MV-4-11 (cell line): ENCODE data around the gene OBI1.

Source experiments
- DNase-seq: peaks from one replicate; lab custom pipeline; 2025; lab: John Stamatoyannopoulos, UW

OBI1 gene

DNA sequence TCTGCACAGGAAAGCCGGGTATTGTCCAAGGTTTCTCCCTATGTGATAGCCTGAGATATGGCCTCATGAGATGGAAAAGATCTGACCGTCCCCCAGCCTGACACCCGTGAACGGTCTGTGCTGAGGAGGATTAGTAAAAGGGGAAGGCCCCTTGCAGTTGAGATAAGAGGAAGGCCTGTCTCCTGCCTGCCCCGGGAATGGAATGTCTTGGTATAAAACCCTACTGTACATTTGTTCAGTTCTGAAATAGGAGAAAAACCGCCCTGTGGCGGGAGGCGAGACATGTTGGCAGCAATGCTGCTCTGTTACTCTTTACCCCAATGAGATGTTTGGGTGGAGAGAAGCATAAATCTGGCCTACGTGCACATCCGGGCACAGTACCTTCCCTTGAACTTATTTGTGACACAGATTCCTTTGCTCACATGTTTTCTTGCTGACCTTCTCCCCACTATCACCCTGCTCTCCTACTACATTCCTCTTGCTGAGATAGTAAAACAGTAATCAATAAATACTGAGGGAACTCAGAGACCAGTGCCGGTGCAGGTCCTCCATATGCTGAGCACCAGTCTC is 11.8 kb downstream of the OBI1 start:
- peak; percentile 74 for DNase-seq

- no peak for DNase-seq
These were observed 20.7 kb downstream of the OBI1 start for GRCh38 chr13:78638216-78638615.

DNA sequence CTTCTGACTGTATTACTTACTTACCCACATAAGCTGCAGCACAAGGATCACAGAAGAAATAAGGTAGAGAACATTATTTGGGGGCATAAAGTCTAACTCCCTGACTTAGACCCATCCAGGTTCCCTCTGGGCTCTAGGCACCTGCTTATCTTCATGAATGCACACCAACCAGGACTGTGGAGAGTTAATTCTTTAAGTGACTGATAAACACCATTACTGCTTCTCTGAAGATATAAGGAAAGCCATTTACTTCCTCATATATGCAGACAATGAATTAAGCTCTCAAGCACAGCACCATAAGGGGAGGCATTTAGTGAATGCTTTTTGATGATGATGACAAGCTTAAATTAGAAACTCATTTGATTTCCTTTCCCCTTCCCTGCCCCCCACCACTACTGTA is 22.5 kb downstream of the OBI1 start:
- DNase-seq: no peak

- no peak for DNase-seq
These were observed 26.0 kb downstream of the OBI1 start for GRCh38 chr13:78632996-78633395.

DNA sequence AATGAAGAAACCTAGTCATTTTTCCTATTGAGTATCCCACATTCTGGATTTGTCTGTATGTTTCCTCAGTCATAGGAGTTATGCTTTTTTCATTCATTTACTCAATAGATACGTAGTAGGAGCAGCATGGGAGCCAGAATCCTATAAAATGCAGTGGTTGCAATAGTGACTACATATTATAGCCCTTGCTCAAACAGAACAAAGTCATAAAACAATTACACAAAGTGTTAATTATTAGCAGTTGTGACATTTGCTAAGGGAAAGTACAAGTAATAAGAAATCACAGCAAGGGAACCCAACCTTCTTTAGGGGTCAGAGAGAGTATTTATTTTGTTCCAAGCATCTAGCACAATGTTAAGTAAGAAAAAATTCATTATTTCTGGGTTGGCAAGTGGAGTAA is 27.9 kb downstream of the OBI1 start:
- DNase-seq: no peak

- no peak for DNase-seq
These were observed 28.4 kb downstream of the OBI1 start for GRCh38 chr13:78630511-78630910.

- DNase-seq: no peak
These were observed 33.6 kb downstream of the OBI1 start for GRCh38 chr13:78625384-78625783.

- DNase-seq: no peak
These were observed 35.8 kb downstream of the OBI1 start for GRCh38 chr13:78623132-78623531.

GRCh38 chr13:78620936-78621470 is 38.0 kb downstream of the OBI1 start:
- no peak for DNase-seq

DNA sequence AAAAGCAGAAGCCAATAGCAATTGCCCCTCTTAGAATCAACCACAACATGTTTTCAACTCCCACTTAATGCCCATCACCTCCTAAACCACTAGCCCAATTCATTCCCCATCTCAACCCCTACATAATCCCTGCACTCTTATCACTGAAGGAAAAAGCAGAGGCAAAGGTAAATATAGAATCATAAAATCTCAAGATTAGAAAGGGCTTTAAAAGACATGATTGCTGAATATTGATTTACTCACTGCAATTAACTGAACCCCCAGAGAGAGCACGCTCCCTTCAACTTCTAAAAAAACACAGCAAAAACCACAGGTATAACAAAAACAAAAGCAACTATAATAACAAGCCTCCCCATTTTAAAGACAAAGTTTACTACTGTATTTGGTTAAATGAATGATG is 40.5 kb downstream of the OBI1 start:
- no peak for DNase-seq

- no peak for DNase-seq
These were observed 47.9 kb downstream of the OBI1 start for GRCh38 chr13:78611040-78611439.

DNA sequence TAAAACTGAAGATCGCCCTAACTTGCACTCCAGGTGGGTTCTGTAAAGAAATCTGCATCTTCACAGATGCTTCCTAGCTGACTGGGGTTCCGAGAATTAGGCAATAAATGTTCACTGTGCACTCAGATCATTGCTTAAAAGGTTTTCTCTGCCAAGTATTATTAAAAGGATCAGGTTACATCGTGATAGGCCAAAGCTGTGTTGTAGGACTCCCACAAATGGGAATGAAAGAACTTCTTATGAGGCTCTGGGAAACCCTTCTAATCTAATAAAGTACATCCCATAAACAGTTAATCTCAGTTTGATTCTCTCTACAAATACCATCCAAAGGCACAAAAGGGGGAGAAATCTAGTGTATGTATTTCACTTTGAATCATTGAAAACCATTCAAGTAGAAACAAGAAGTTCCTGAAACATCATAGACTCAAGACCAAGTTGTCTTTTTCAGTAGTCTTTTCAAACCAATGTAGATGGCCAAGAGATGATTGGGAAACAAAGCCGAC is 48.5 kb downstream of the OBI1 start:
- DNase-seq: no peak

DNA sequence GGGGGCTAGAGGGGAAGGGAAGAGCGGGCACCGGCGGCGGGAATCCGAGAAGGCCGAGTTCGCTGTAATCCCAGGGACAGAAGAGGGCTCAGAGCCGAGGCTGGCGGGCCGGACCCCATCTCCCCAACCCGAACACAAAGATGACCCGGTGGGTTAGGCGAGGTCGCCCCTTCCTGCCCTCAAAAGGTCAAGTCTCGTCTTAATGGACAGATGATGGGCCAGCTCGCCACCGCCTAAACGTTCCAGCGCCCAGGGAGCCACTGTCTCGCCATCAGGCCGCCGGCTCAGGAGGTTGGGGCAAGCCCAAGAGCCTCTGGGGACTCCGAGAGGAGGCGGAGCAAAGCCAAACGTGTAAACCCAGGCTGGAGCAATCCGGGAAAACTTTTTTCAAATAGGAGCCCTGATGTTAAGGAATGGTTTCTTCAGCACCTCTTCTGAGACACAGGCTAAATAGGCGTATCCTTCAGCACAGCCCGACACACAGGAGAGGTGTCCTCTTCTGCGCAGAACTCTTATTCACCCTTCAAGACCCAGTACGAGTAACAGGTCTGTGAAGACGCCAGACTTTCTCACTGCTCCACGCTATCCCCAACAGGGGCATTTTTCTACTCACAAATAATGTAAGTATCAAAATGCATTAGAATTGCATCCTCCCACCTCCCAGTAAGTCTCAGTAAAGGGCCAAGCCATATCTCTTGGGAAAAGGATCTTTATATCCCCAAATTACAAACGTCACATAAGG is 49.3 kb downstream of the OBI1 start:
- no peak for DNase-seq

- no peak for DNase-seq
These were observed 50.1 kb downstream of the OBI1 start for GRCh38 chr13:78608688-78609463.

DNA sequence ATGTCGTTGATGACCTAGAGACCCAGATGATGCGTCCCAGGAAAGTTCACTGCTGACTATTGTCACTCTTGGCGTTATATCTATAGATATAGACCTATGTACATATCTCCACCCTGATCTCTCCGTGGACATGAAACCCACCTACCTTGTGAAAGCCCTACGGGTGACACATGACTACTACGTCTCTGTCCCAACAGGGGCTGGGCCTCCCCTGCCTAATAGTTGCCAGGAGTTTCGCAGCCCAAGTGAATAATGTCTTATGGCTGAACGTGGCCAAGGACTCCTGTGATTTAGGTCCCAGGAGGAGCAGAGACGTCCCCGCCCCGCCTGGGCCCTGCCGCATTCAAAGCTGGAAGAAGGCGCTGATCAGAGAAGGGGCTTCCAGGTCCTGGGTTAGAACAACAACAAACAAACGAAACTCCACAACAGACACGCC is 50.7 kb downstream of the OBI1 start:
- DNase-seq: no peak

DNA sequence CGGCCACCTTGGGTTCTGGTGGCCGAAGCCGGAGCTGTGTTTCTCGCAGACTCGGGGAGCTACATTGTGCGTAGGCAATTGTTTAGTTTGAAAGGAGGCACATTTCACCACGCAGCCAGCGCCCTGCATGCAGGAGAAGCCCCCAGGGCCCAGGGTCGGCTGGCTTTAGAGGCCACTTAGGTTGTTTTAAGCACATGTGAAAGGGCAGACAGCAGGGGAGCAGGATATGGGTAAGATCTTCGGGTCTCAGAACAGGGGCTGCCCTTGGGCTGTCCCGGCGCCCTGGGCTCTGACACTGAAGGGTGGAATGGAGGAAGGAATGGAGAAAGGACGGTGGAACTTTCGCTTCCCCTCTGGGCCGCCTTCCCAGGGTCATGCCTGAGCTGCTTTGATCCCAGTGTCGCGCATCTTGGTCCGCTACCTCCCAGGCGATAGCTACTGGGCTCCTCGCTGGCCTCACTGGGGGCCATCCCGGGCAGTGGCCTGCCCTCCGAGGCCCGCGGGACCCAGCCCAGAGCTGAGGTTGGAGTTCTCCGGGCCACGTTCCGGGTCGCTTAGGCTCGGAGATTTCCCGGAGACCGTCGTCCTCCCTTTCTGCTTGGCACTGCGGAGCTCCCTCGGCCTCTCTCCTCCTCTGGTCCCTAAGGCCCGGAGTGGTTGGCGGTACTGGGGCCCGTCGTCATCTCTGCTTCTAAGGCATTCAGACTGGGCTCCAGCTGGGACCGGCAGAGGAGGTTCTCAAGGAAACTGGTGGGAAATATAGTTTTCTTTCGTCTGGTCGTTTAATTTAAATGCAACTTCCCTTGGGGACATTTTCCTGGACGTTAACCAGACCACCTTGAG is 51.3 kb downstream of the OBI1 start:
- no peak for DNase-seq

DNA sequence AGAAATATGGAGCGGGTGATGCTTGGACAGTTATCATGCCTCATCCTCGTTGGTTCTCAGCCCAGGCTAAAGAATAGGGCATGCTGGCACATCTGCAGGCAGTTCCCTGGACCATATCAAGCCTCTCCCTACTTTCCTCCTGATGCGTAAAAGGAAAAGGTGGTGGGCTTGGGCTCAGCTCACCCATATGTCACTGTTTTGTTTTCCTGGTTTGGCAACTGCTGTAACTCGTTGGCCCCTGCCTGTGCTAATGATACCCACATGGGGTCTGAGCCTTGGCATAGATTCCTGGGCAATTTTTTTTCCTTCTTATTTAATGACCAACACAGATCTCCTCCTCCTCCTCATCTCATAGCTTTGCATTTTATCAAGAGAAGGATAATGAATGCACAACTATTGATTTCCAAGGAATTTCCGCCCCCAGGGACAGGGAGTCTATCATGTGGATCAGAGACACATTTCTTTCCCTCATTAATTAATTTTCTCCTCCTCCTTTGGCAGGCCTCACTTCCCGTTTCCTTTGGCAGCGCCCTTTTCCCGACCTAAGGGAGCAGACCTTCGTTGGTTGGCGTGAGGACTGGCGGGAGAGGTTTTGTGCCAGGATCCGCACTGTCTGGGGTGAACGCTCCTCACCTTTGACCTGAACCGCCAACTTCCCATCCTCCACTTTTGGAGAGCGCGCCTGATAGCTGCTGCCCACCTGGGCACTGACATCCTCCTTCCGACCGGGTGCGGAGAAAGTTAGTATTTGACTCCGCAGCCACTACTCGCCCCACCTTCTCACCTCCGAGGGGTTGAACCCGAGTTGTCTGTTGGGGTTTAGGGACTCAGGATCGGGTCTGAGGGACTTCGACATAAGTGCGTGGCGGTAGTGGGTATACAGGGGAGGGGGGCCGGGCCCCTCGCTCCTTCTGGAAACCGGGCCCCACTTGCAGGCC is 52.2 kb downstream of the OBI1 start:
- no peak for DNase-seq

GRCh38 chr13:78604782-78605611 is 54.0 kb downstream of the OBI1 start:
- DNase-seq: no peak

- peak; percentile 34 for DNase-seq
These were observed 55.6 kb downstream of the OBI1 start, which contains the start of gene POU4F1 for GRCh38 chr13:78603240-78603957. Gene POU4F1, minus strand, starts transcription at chr13:78603552. Its CDS starts 226 bp downstream, at chr13:78603326.
